Activated CD4-positive, alpha-beta T cell treated with anti-CD3 and anti-CD28 coated beads, Interleukin-2, Interleukin-4, amounts not matched to agents 100 ng/mL and 50 ng/mL, durations not matched to agents 16 hours and 8 hours (primary cell): ENCODE data around the gene CPS1.

Experiments
- DNase-seq: peaks from one replicate; pipeline ENCODE4 v3.0.0-alpha.2; 2020; ENCODE audit warnings: low spot score

CPS1 gene

GRCh38 chr2:210686401-210686800 lies 130.0 kb downstream of the CPS1 start:
- no peak for DNase-seq

DNA sequence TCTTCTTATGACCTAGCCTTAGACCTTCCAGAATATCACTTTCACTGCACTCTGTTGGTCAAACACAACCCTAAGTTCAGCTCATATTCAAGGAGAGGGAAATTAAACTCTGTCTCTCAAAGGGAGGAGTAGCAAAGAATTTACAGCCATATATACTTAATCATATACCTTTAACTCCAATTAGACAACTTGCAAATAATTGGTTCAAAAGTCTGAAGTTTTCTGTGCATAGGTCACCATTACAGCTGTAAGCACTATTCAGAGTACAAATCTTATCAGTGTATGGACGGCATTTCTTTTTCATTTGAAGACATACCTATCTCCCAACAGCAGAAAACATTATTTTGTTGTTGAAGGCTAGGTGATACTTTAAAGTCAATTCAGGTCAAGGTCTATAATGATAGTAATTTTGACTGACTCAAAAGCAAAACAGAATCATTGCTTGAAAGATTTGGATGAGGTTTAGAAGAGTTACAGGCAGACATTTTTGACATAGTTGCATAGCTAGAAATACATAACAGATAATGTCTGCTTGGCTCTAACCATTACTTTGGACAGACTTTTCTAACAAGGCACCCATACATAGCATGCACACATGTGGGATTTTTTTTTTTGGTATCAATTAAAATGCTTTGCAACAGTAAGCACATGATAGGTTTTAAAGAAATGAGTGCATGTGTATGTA lies 131.5 kb downstream of the CPS1 start:
- no peak for DNase-seq

- no peak for DNase-seq
Observed at GRCh38 chr2:210707900-210708299, 151.5 kb downstream of the CPS1 start.

- DNase-seq = no peak
Observed at GRCh38 chr2:210713122-210713521, 156.7 kb downstream of the CPS1 start.

DNA sequence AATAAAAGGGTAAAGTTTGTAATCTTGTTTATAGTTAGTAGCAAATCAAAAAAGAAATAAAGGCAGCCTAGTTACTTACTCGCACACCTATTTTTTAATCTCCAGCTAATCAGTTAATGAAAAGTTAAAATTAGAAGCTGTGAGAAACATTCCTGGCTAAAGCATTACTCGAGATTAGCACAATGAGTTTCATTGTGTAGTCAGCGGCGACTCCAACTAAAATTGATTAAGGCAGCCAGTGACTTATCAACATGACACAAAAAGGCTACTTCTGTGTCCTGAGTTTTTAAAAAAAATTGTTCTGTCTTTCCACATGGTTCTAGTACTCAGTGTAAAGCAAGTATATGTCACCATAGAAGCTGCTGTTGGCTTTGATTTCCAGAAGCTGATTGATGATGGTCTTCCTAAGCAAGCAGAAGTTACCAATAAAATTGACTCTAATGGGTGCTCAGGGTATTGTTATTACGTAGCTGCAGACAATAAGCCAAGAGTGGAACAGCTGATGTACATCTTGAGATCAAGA lies 159.2 kb downstream of the CPS1 start:
- no peak for DNase-seq

- no peak for DNase-seq
Observed at GRCh38 chr2:210718503-210718902, 162.1 kb downstream of the CPS1 start.

DNA sequence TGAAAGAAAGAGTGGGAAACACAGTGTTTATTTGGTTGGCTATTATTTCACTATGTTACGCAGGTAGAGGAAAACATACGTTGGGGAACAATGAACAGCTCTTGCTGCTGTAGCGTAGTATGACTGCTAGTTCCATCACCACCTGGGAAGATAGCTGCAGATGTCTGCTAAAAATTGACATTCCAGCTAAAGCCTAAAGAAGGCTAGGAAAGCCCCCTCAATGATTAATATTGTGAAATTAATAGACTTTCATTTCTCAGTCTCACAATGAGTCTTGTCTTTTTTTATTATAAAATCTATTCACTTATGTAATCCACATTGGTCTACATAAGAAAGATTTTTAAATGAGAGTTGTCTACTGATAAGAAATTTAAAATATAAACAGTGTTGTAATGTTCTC lies 165.7 kb downstream of the CPS1 start:
- DNase-seq = no peak

- DNase-seq = no peak
Observed at GRCh38 chr2:210727549-210727948, 171.2 kb downstream of the CPS1 start.
